Astrocyte (in vitro differentiated cells and primary cell): Measurements from ENCODE around the gene NUFIP2. TPM values are rescaled to one million over a fixed set of nuclear protein-coding genes. Genes with fewer than 3 reads are reported as not detected.

Experiments used
- DNase-seq: peaks from one replicate; pipeline ENCODE4 v3.0.0-alpha.2; 2010; ENCODE audit warnings: low read depth
- FAIRE-seq: peaks from 2 replicates; lab custom pipeline; 2011; peaks lifted over from hg19 to GRCh38; lab: Jason Lieb, UNC
- H2AFZ ChIP-seq: 2 replicates; pipeline ENCODE4 v1.6.0; 2012; ENCODE audit warnings: low read depth, low read length, inconsistent platforms
- H3K27ac ChIP-seq: 2 replicates; pipeline ENCODE4 v1.5.1; 2011; ENCODE audit warnings: low read depth, low read length, inconsistent platforms
- H3K27me3 ChIP-seq: 2 replicates; pipeline ENCODE4 v1.6.0; 2011; ENCODE audit warnings: low read length, inconsistent platforms; ENCODE audit not compliant: insufficient read depth
- H3K36me3 ChIP-seq: 2 replicates; pipeline ENCODE4 v1.5.1; 2011; ENCODE audit warnings: low read length, inconsistent platforms; ENCODE audit not compliant: insufficient read depth
- H3K4me1 ChIP-seq: 2 replicates; pipeline ENCODE4 v1.5.1; 2011; ENCODE audit warnings: low read length, inconsistent platforms; ENCODE audit not compliant: insufficient read depth
- H3K4me2 ChIP-seq: 2 replicates; pipeline ENCODE4 v1.6.0; 2012; ENCODE audit warnings: low read length, inconsistent platforms
- H3K4me3 ChIP-seq: 2 replicates; pipeline ENCODE4 v1.5.1; 2011; ENCODE audit warnings: low read depth, mild to moderate bottlenecking, low read length, inconsistent platforms; ENCODE audit not compliant: insufficient read depth
- H3K79me2 ChIP-seq: 2 replicates; pipeline ENCODE4 v1.6.0; 2012; ENCODE audit warnings: mild to moderate bottlenecking, low read length, inconsistent platforms; ENCODE audit not compliant: insufficient read depth
- H3K9ac ChIP-seq: 2 replicates; pipeline ENCODE4 v1.6.0; 2012; ENCODE audit warnings: mild to moderate bottlenecking, low read length, inconsistent platforms
- H3K9me3 ChIP-seq: 2 replicates; pipeline ENCODE4 v1.5.1; 2012; ENCODE audit warnings: low read depth, mild to moderate bottlenecking, low read length, inconsistent platforms; ENCODE audit not compliant: insufficient read depth
- H4K20me1 ChIP-seq: 2 replicates; pipeline ENCODE4 v1.6.0; 2012; ENCODE audit warnings: low read length, inconsistent platforms; ENCODE audit not compliant: insufficient read depth
- H3K27ac Mint-ChIP-seq: one replicate; pipeline ENCODE4 v1.8.0; 2021; ENCODE audit warnings: mild to moderate bottlenecking, mixed read lengths; ENCODE audit not compliant: unreplicated experiment
- H3K27me3 Mint-ChIP-seq: one replicate; pipeline ENCODE4 v1.8.0; 2021; ENCODE audit warnings: low read depth, mixed read lengths; ENCODE audit not compliant: unreplicated experiment
- H3K36me3 Mint-ChIP-seq: one replicate; pipeline ENCODE4 v1.8.0; 2021; ENCODE audit warnings: low read depth, mixed read lengths; ENCODE audit not compliant: unreplicated experiment
- H3K4me1 Mint-ChIP-seq: one replicate; pipeline ENCODE4 v1.8.0; 2021; ENCODE audit warnings: low read depth, mixed read lengths; ENCODE audit not compliant: unreplicated experiment
- H3K4me3 Mint-ChIP-seq: one replicate; pipeline ENCODE4 v1.8.0; 2021; ENCODE audit warnings: mild to moderate bottlenecking, moderate library complexity, mixed read lengths; ENCODE audit not compliant: unreplicated experiment
- H3K9me3 Mint-ChIP-seq: one replicate; pipeline ENCODE4 v1.8.0; 2021; ENCODE audit warnings: mild to moderate bottlenecking, mixed read lengths; ENCODE audit not compliant: unreplicated experiment
- CTCF ChIP-seq: IDR thresholded peaks from 2 replicates; pipeline ENCODE4 v1.5.1; 2011; ENCODE audit warnings: low read depth, mild to moderate bottlenecking, inconsistent platforms, low read length, moderate library complexity; ENCODE audit not compliant: insufficient read depth
- EZH2 ChIP-seq: IDR thresholded peaks from 2 replicates; pipeline ENCODE4 v1.6.1; 2012; ENCODE audit warnings: mild to moderate bottlenecking, low read length, inconsistent platforms; ENCODE audit not compliant: insufficient read depth
- total RNA-seq: library from RNA; stranded (reverse); gene quantifications from 2 replicates; pipeline ENCODE4 v1.2.1, GENCODE V29; 2021

The NUFIP2 gene
- total RNA-seq, 1 donor from 2014 or later = 79.8 TPM

DNA sequence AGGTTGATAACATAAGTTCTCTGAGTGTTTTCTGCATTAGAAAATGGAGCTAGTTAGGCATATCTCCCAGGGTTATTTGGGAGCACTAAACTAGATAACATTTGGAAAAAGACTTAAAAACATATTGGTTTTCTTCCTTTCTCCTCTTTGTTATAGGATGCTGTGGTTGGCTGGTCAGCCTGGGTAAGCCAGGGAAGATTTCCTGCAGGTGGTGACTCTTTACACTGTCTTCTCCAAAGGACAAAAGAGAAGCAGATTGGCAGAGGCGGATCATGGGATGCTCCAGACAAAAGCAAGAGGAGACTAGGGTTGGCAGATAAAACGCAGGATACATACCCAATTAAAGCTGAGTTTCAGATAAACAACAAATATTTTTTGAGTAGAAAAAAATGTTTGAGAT is 53.5 kb downstream of the NUFIP2 start:
- Mint-ChIP-seq H3K4me3 (no peak overlapping the region), H3K9me3 (no peaks in the 10 kb centered on the region), H3K4me1 (peaks cover 21% of the 10 kb centered on the region), H3K27ac (peak overlapping the region; percentile 92), H3K27me3 (no peaks in the 10 kb centered on the region), H3K36me3 (no peaks in the 10 kb centered on the region)
- Histone ChIP-seq H3K9me3 (no peaks in the 10 kb centered on the region), H3K4me1 (peaks cover 36% of the 10 kb centered on the region), H3K9ac (peak overlapping the region; percentile 32), H3K27ac (peak overlapping the region; percentile 78), H3K27me3 (no peaks in the 10 kb centered on the region), H4K20me1 (no peaks in the 10 kb centered on the region), H2AFZ (no peak overlapping the region), H3K4me2 (peak overlapping the region; percentile 67), H3K36me3 (no peaks in the 10 kb centered on the region), H3K4me3 (no peak overlapping the region), H3K79me2 (no peaks in the 10 kb centered on the region)
- no peak for DNase-seq
- no peak for FAIRE-seq
- no peak for TF ChIP-seq CTCF
- no peak for TF ChIP-seq EZH2

DNA sequence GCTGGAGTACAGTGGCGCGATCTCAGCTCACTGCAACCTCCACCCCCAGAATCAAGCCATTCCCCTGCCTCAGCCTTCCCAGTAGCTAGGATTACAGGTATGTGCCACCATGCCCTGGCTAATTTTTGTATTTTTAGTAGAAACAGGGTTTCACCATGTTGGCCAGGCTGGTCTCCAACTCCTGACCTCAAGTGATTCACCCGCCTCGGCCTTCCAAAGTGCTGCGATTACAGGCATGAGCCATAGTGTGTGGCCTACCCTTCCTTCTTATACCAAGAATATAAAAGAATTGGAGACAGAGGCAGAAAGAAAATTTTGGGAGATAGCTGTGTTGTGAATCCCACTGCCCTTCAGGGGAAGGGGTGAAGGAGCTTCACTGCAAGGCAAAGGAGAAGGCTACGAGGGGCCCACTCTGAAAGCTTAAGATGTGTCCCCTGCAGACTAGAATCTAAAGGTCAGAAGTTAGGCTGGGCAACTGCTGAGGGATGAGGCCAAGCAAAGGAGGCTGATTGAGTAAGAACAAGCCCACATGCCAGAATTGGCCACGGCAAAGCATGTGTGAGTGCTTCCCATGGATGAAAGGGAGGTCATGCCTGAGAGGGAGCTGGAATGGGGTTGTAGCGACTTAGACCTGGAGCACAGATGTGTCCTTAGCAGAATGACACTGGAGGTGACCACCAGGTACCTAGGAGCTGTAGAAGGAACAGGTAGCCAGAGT is 55.7 kb downstream of the NUFIP2 start:
- Mint-ChIP-seq H3K27ac (no peak overlapping the region), H3K36me3 (no peaks in the 10 kb centered on the region), H3K4me1 (peaks cover 21% of the 10 kb centered on the region), H3K9me3 (no peaks in the 10 kb centered on the region), H3K4me3 (no peak overlapping the region), H3K27me3 (no peaks in the 10 kb centered on the region)
- Histone ChIP-seq H3K27ac (peak overlapping the region; percentile 59), H3K4me1 (peaks cover 32% of the 10 kb centered on the region), H3K36me3 (no peaks in the 10 kb centered on the region), H4K20me1 (no peaks in the 10 kb centered on the region), H3K79me2 (no peaks in the 10 kb centered on the region), H3K27me3 (no peaks in the 10 kb centered on the region), H3K4me2 (peak overlapping the region; percentile 51), H3K9ac (no peak overlapping the region), H3K4me3 (no peak overlapping the region), H2AFZ (no peak overlapping the region), H3K9me3 (no peaks in the 10 kb centered on the region)
- no peak for TF ChIP-seq CTCF
- no peak for TF ChIP-seq EZH2
- peak; percentile 67 for DNase-seq
- FAIRE-seq = no peak

GRCh38 chr17:29237476-29238132 is 56.3 kb downstream of the NUFIP2 start:
- Mint-ChIP-seq H3K27ac (no peak overlapping the region), H3K4me3 (no peak overlapping the region), H3K36me3 (no peaks in the 10 kb centered on the region), H3K27me3 (no peaks in the 10 kb centered on the region), H3K4me1 (peaks cover 21% of the 10 kb centered on the region), H3K9me3 (no peaks in the 10 kb centered on the region)
- no peaks in the 10 kb centered on the region for H3K79me2 ChIP-seq
- H3K9ac ChIP-seq = no peak overlapping the region
- no peaks in the 10 kb centered on the region for H3K36me3 ChIP-seq
- H3K27me3 ChIP-seq = no peaks in the 10 kb centered on the region
- H3K27ac ChIP-seq = peak overlapping the region; percentile 59
- TF ChIP-seq EZH2 (no peak), CTCF (no peak)
- DNase-seq (peak; percentile 71), FAIRE-seq (no peak)
- H3K9me3 ChIP-seq = no peaks in the 10 kb centered on the region
- no peak overlapping the region for H2AFZ ChIP-seq
- peaks cover 32% of the 10 kb centered on the region for H3K4me1 ChIP-seq
- no peaks in the 10 kb centered on the region for H4K20me1 ChIP-seq
- H3K4me2 ChIP-seq = peak overlapping the region; percentile 51
- no peak overlapping the region for H3K4me3 ChIP-seq
